ENCODE results near the gene TEX55. TPM values are rescaled to one million over a fixed set of nuclear protein-coding genes. Genes with fewer than 3 reads are reported as not detected.
A peak's percentile ranks its signal among the peaks of the same experiment; 100 is the strongest.
"Not testable (repeated sequence)": the region's sequence is repeated elsewhere in the genome, so short reads cannot be mapped to it uniquely, and the experiment has no call there.

The TEX55 gene
- not detected for polyA plus RNA-seq (ENCODE audit: insufficient read length)

- peak; percentile 3 for DNase-seq
Measured at GRCh38 chr3:119145500-119146167, at the start of gene TEX55. Gene TEX55 (plus strand): TSS chr3:119146165. CDS start chr3:119146190, 25 bp downstream.

- DNase-seq, result no peak
Measured at GRCh38 chr3:119098003-119098402, 48.0 kb upstream of the TEX55 start.

- DNase-seq, result peak; percentile 30
Measured at GRCh38 chr3:119098619-119099222, 47.2 kb upstream of the TEX55 start.

GRCh38 chr3:119099785-119100184, 46.2 kb upstream of the TEX55 start:
- no peak for DNase-seq

GRCh38 chr3:119104031-119104430, 41.9 kb upstream of the TEX55 start:
- no peak for DNase-seq

- not testable (repeated sequence) for DNase-seq
Measured at GRCh38 chr3:119118330-119118729, 27.6 kb upstream of the TEX55 start.

- no peak for DNase-seq
Measured at GRCh38 chr3:119120480-119120879, 25.5 kb upstream of the TEX55 start.

- no peak for DNase-seq
Measured at GRCh38 chr3:119122350-119122749, 23.6 kb upstream of the TEX55 start.

- no peak for DNase-seq
Measured at GRCh38 chr3:119125342-119125741, 20.6 kb upstream of the TEX55 start.

- DNase-seq, result no peak
Measured at GRCh38 chr3:119125742-119126504, 20.0 kb upstream of the TEX55 start.

GRCh38 chr3:119130291-119130690, 15.7 kb upstream of the TEX55 start:
- not testable (repeated sequence) for DNase-seq

GRCh38 chr3:119132291-119132690, 13.7 kb upstream of the TEX55 start:
- not testable (repeated sequence) for DNase-seq

GRCh38 chr3:119139360-119139759, 6.6 kb upstream of the TEX55 start:
- not testable (repeated sequence) for DNase-seq

- no peak for DNase-seq
Measured at GRCh38 chr3:119140466-119140865, 5.5 kb upstream of the TEX55 start.

GRCh38 chr3:119145128-119145499, 851 bp upstream of the TEX55 start:
- no peak for DNase-seq

- DNase-seq, result no peak
Measured at GRCh38 chr3:119146578-119147375, 812 bp downstream of the TEX55 start.

GRCh38 chr3:119147494-119147893, 1.5 kb downstream of the TEX55 start:
- no peak for DNase-seq

- DNase-seq, result no peak
Measured at GRCh38 chr3:119148493-119149180, 2.7 kb downstream of the TEX55 start.

- no peak for DNase-seq
Measured at GRCh38 chr3:119149484-119149883, 3.5 kb downstream of the TEX55 start.

- no peak for DNase-seq
Measured at GRCh38 chr3:119156868-119157267, 10.9 kb downstream of the TEX55 start.

GRCh38 chr3:119157971-119158370, 12.0 kb downstream of the TEX55 start:
- no peak for DNase-seq

- no peak for DNase-seq
Measured at GRCh38 chr3:119160361-119160760, 14.4 kb downstream of the TEX55 start.
